Chondrocyte (in vitro differentiated cells): ENCODE results near the gene CRYBB1. TPM values are rescaled to one million over a fixed set of nuclear protein-coding genes. Genes with fewer than 3 reads are reported as not detected.

Experiments used
- DNase-seq: peaks from one replicate; pipeline ENCODE4 v3.0.0; 2021; ENCODE audit warnings: mixed read lengths, low spot score
- H3K27ac Mint-ChIP-seq: one replicate; pipeline ENCODE4 v1.8.0; 2021; ENCODE audit warnings: mild to moderate bottlenecking, moderate library complexity, mixed read lengths; ENCODE audit not compliant: unreplicated experiment
- H3K27me3 Mint-ChIP-seq: 2 replicates; pipeline ENCODE4 v1.8.0; 2021; ENCODE audit warnings: low read depth, mixed read lengths
- H3K36me3 Mint-ChIP-seq: 2 replicates; pipeline ENCODE4 v1.8.0; 2021; ENCODE audit warnings: low read depth, mixed read lengths
- H3K4me1 Mint-ChIP-seq: 2 replicates; pipeline ENCODE4 v1.8.0; 2021; ENCODE audit warnings: low read depth, mild to moderate bottlenecking, mixed read lengths
- H3K4me3 Mint-ChIP-seq: one replicate; pipeline ENCODE4 v1.8.0; 2021; ENCODE audit warnings: mild to moderate bottlenecking, moderate library complexity, mixed read lengths; ENCODE audit not compliant: unreplicated experiment
- H3K9me3 Mint-ChIP-seq: 2 replicates; pipeline ENCODE4 v1.8.0; 2021; ENCODE audit warnings: low read depth, mixed read lengths
- total RNA-seq: library from RNA; stranded (reverse); gene quantifications from 3 replicates; pipeline ENCODE4 v1.2.1, GENCODE V29; 2021
- TF ChIP-seq, protein P1 (sequence below): fragments of 200-600 bp; sonication (generic); IDR thresholded peaks from 2 replicates; pipeline ENCODE4 v1.5.0; 2021; ENCODE audit warnings: antibody characterized with exemption, mild to moderate bottlenecking, moderate library complexity

The CRYBB1 gene
- total RNA-seq, 1 donor from 2014 or later = not detected

DNA sequence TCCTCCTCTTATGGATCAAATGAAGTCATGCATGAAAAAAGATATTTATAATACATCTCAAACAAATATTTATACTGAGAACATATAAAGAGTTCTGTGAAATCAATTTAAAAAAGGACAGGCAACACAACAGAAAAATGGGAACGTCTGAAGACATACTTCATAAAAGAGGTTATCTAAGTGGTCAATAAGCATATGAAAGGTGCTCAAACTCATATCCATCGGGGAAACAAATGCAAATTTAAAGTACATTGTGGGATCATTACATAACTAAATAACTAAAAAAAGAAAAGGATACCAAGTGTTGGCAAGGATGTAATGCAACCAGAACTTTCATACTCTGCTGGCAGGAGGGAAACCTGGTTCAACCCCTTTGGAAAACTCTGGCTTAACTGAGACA lies 50.2 kb downstream of the CRYBB1 start:
- no peaks in the 10 kb centered on the region for H3K27me3 Mint-ChIP-seq
- H3K4me1 Mint-ChIP-seq = peaks cover 38% of the 10 kb centered on the region
- TF ChIP-seq, protein P1, sequence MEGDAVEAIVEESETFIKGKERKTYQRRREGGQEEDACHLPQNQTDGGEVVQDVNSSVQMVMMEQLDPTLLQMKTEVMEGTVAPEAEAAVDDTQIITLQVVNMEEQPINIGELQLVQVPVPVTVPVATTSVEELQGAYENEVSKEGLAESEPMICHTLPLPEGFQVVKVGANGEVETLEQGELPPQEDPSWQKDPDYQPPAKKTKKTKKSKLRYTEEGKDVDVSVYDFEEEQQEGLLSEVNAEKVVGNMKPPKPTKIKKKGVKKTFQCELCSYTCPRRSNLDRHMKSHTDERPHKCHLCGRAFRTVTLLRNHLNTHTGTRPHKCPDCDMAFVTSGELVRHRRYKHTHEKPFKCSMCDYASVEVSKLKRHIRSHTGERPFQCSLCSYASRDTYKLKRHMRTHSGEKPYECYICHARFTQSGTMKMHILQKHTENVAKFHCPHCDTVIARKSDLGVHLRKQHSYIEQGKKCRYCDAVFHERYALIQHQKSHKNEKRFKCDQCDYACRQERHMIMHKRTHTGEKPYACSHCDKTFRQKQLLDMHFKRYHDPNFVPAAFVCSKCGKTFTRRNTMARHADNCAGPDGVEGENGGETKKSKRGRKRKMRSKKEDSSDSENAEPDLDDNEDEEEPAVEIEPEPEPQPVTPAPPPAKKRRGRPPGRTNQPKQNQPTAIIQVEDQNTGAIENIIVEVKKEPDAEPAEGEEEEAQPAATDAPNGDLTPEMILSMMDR = no peak
- H3K27ac Mint-ChIP-seq = no peak overlapping the region
- H3K4me3 Mint-ChIP-seq = no peak overlapping the region
- H3K9me3 Mint-ChIP-seq = no peaks in the 10 kb centered on the region
- H3K36me3 Mint-ChIP-seq = peaks cover 7% of the 10 kb centered on the region
- DNase-seq = no peak

DNA sequence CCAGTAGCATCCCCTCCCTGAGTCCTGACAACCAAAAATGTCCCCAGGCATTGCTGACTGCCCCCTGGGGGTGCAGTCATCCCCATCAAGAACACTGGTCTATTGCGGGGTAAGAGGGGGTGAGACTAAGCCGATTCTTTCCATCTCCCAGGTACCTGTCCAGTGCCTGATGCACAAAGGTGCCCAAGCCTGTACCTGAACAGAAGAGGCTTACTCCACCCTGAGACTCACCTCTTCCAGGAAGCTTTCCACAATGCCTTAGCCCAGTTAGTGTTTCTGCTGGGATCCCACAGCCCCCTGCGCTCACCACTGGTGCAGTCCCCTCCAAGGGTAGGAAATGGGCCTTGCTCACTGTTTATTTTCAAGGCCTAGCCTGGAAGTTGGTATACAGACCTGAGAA lies 50.8 kb downstream of the CRYBB1 start:
- TF ChIP-seq, protein P1 = no peak
- no peak for DNase-seq
- Mint-ChIP-seq H3K27ac (no peak overlapping the region), H3K4me1 (peaks cover 41% of the 10 kb centered on the region), H3K4me3 (no peak overlapping the region), H3K27me3 (no peaks in the 10 kb centered on the region), H3K9me3 (no peaks in the 10 kb centered on the region), H3K36me3 (peaks cover 7% of the 10 kb centered on the region)

DNA sequence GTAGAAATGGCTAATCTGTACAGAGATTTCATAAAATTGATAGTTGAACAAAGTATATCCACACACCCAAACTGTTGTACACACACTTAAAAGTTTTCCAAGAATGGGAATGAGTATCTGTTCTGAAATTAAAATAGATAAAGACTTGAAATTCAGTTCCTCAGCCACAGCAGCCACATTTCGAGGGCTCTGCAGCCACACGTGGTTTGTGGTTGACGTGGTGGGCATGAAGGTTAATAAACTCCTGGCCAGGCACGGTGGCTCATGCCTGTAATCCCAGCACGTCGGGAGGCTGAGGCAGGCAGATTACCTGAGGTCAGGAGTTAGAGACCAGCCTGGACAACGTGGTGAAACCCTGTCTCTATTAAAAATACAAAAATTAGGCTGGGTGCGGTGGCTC lies 51.9 kb downstream of the CRYBB1 start:
- no peak for DNase-seq
- TF ChIP-seq, protein P1 = no peak
- no peak overlapping the region for H3K27ac Mint-ChIP-seq
- peaks cover 35% of the 10 kb centered on the region for H3K4me1 Mint-ChIP-seq
- H3K36me3 Mint-ChIP-seq = peaks cover 5% of the 10 kb centered on the region
- no peaks in the 10 kb centered on the region for H3K27me3 Mint-ChIP-seq
- no peaks in the 10 kb centered on the region for H3K9me3 Mint-ChIP-seq
- H3K4me3 Mint-ChIP-seq = no peak overlapping the region

DNA sequence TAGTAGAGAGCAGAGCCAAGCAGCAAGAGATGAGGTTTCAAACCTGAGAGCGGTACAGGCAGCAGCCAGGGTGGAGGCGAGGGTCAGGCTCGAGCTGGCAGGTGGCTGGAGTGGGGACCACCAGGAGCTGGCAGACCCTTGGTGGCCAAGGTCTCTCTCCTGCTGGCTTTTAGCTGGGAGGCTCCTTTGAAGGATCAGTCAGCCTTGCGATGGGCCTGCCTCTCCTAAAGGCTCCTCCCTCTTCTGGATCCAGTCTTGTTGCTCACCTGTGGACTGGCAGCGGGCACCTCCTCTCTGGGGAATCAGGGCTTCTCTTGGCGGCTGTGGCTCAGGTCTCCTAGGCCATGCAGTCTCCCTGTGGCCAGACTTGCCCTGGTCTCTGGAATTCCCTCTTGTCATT lies 52.6 kb downstream of the CRYBB1 start:
- H3K4me3 Mint-ChIP-seq = no peak overlapping the region
- H3K27me3 Mint-ChIP-seq = no peaks in the 10 kb centered on the region
- no peak overlapping the region for H3K27ac Mint-ChIP-seq
- H3K4me1 Mint-ChIP-seq = peaks cover 28% of the 10 kb centered on the region
- peaks cover 5% of the 10 kb centered on the region for H3K36me3 Mint-ChIP-seq
- TF ChIP-seq, protein P1 = no peak
- no peak for DNase-seq
- no peaks in the 10 kb centered on the region for H3K9me3 Mint-ChIP-seq

DNA sequence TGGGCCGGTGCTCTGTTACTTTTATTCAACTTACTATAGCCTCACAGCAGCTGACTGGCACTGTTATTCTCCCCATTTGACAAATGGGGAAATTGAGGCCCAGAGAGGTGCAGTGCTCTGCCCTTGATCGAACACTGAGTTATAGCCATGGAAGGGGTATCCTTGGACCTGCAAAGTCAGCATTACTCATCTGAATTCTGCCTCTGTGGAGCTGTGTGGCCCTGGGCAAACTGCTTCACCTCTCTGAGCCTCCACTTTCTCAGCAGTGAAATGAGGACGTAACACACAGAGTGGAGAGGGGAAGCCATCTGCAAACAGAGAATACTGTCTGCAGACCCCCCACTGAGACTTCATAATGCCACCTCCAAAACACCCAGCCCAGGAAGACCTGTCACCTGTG lies 53.2 kb downstream of the CRYBB1 start:
- peaks cover 5% of the 10 kb centered on the region for H3K36me3 Mint-ChIP-seq
- TF ChIP-seq, protein P1 = no peak

More for the DNA sequence above, 53.2 kb downstream of the CRYBB1 start:
- Mint-ChIP-seq H3K4me3 (no peak overlapping the region), H3K9me3 (no peaks in the 10 kb centered on the region), H3K27ac (no peak overlapping the region), H3K4me1 (peaks cover 26% of the 10 kb centered on the region), H3K27me3 (no peaks in the 10 kb centered on the region)
- DNase-seq = no peak
